IMR-90 (cell line): ENCODE measurements around the gene CST4. TPM values are rescaled to one million over a fixed set of nuclear protein-coding genes. Genes with fewer than 3 reads are reported as not detected.
"Not testable (repeated sequence)": the region's sequence is repeated elsewhere in the genome, so short reads cannot be mapped to it uniquely, and the experiment has no call there.

ENCODE experiments used
- ATAC-seq: fragments of 200-7000 bp; cut with Tn5 transposase; 2 replicates; pipeline ENCODE4 v1.9.1; 2020; ENCODE audit warnings: low read depth, mild to moderate bottlenecking, moderate library complexity
- BruUV-seq: library from RNA; stranded (reverse); fragments of 400-500 nt; replicated peaks from 2 replicates; lab custom pipeline; 2021; lab: Mats Ljungman, UMichigan
- CTCF ChIA-PET: fragments of 300-600 bp; formaldehyde crosslinking; extraction: SDS; loops from one replicate; lab custom pipeline; 2021; ENCODE audit warnings: antibody characterized with exemption; lab: Yijun Ruan, JAX
- POLR2A ChIA-PET: fragments of 300-600 bp; sonication (Branson Sonifier 250); formaldehyde crosslinking; loops from one replicate; lab custom pipeline; 2022; ENCODE audit warnings: antibody characterized with exemption; ENCODE audit not compliant: unreplicated experiment; lab: Charles Lee
- DNase-seq: peaks from one replicate; pipeline ENCODE4 v3.0.0; 2013
- H2AFZ ChIP-seq: replicated peaks from 2 replicates; pipeline ENCODE3; 2013; ENCODE audit warnings: low read length, mild to moderate bottlenecking; ENCODE audit not compliant: poor library complexity
- H2AK5ac ChIP-seq: 2 replicates; pipeline ENCODE4 v1.6.1; 2013; ENCODE audit warnings: low read depth, low read length, inconsistent platforms
- H2AK9ac ChIP-seq: replicated peaks from 2 replicates; pipeline ENCODE3; 2013; ENCODE audit warnings: mild to moderate bottlenecking, low read depth, low read length, moderate library complexity; ENCODE audit not compliant: poor library complexity
- H2BK120ac ChIP-seq: 2 replicates; pipeline ENCODE4 v1.6.1; 2013; ENCODE audit warnings: low read depth, low read length, inconsistent platforms
- H2BK15ac ChIP-seq: 3 replicates; pipeline ENCODE4 v1.6.1; 2013; ENCODE audit warnings: low read depth, low read length, inconsistent platforms
- H2BK20ac ChIP-seq: 2 replicates; pipeline ENCODE4 v1.6.1; 2013; ENCODE audit warnings: low read depth, mild to moderate bottlenecking, inconsistent platforms, low read length, moderate library complexity
- H2BK5ac ChIP-seq: 2 replicates; pipeline ENCODE4 v1.6.1; 2013; ENCODE audit warnings: mild to moderate bottlenecking, low read depth, low read length, inconsistent platforms; ENCODE audit not compliant: poor library complexity, severe bottlenecking
- H3K14ac ChIP-seq: replicated peaks from 2 replicates; pipeline ENCODE4 v1.6.1; 2013; ENCODE audit warnings: low read depth, low read length, inconsistent platforms
- H3K18ac ChIP-seq: 2 replicates; pipeline ENCODE4 v1.6.1; 2013; ENCODE audit warnings: low read depth, low read length, control low read depth
- H3K23ac ChIP-seq: 2 replicates; pipeline ENCODE4 v1.6.1; 2013; ENCODE audit warnings: low read depth, low read length, inconsistent platforms
- H3K27ac ChIP-seq: 2 replicates; pipeline ENCODE4 v1.5.1; 2013; ENCODE audit warnings: mild to moderate bottlenecking, control low read depth, low read length; ENCODE audit not compliant: insufficient read depth
- H3K27me3 ChIP-seq: 2 replicates; pipeline ENCODE4 v1.6.1; 2013; ENCODE audit warnings: low read length; ENCODE audit not compliant: control insufficient read depth, insufficient read depth
- H3K36me3 ChIP-seq: 2 replicates; pipeline ENCODE4 v1.6.1; 2013; ENCODE audit warnings: low read length, mixed read lengths; ENCODE audit not compliant: control insufficient read depth, insufficient read depth
- H3K4ac ChIP-seq: 2 replicates; pipeline ENCODE4 v1.6.1; 2013; ENCODE audit warnings: low read depth, low read length, inconsistent platforms
- H3K4me1 ChIP-seq: 2 replicates; pipeline ENCODE4 v1.6.1; 2013; ENCODE audit warnings: low read length, mixed read lengths; ENCODE audit not compliant: control insufficient read depth, insufficient read depth
- H3K4me2 ChIP-seq: 2 replicates; pipeline ENCODE4 v1.6.1; 2013; ENCODE audit warnings: low read depth, mild to moderate bottlenecking, control low read depth, low read length, moderate library complexity
- H3K4me3 ChIP-seq: 2 replicates; pipeline ENCODE4 v1.5.1; 2013; ENCODE audit warnings: low read depth, mild to moderate bottlenecking, control low read depth, low read length, moderate library complexity; ENCODE audit not compliant: insufficient read depth
- H3K56ac ChIP-seq: 2 replicates; pipeline ENCODE4 v1.6.1; 2013; ENCODE audit warnings: low read length, inconsistent platforms; ENCODE audit not compliant: insufficient read depth; ENCODE audit errors: extremely low read depth
- H3K79me1 ChIP-seq, 2 experiments: 2 replicates each; pipeline ENCODE4 v1.6.1; 2013; ENCODE audit warnings: low read length in 2 of 2, inconsistent platforms in 1 of 2, low read depth in 1 of 2
- H3K9ac ChIP-seq: 2 replicates; pipeline ENCODE4 v1.6.1; 2013; ENCODE audit warnings: low read depth, low read length, control low read depth
- H3K9me1 ChIP-seq: 2 replicates; pipeline ENCODE4 v1.6.1; 2013; ENCODE audit warnings: low read length, inconsistent platforms; ENCODE audit not compliant: insufficient read depth
- H3K9me3 ChIP-seq: 2 replicates; pipeline ENCODE4 v1.6.1; 2013; ENCODE audit warnings: low read length; ENCODE audit not compliant: control insufficient read depth, insufficient read depth
- H4K20me1 ChIP-seq: 2 replicates; pipeline ENCODE4 v1.6.1; 2013; ENCODE audit warnings: low read length, inconsistent platforms; ENCODE audit not compliant: insufficient read depth
- H4K5ac ChIP-seq: 2 replicates; pipeline ENCODE4 v1.6.1; 2013; ENCODE audit warnings: mild to moderate bottlenecking, low read depth, low read length, control low read depth
- H4K8ac ChIP-seq, 2 experiments: 2 replicates each; pipeline ENCODE4 v1.6.1; 2013; ENCODE audit warnings: low read depth in 2 of 2, low read length in 2 of 2, control low read depth in 1 of 2, inconsistent platforms in 1 of 2
- H4K91ac ChIP-seq: 2 replicates; pipeline ENCODE4 v1.6.1; 2013; ENCODE audit warnings: low read depth, low read length, inconsistent platforms; ENCODE audit not compliant: insufficient read depth
- WGBS, 2 experiments: methylation state at CpG; one replicate each; pipeline versions ENCODE4 v1.1.5 to v1.1.7; 2013; ENCODE audit warnings: missing lambda C conversion rate in 2 of 2; ENCODE audit not compliant: insufficient read length in 1 of 2; ENCODE audit errors: extremely low coverage in 2 of 2; 5-methylcytosine and 5-hydroxymethylcytosine counted together
- dilution Hi-C: fragments of 300-500 bp; cut with HindIII; formaldehyde crosslinking; loops from one replicate; pipeline ENCODE4 v1.14.3; 2018; ENCODE audit warnings: low sequenced_read_pairs; ENCODE audit not compliant: unreplicated experiment
- in situ Hi-C: fragments of 300-500 bp; cut with MboI; formaldehyde crosslinking; loops from 3 replicates; pipeline ENCODE4 v1.14.3; 2019; ENCODE audit warnings: low sequenced_read_pairs, inconsistent platforms, mixed read lengths
- intact Hi-C: fragments of 100-400 bp; cut with micrococcal nuclease; formaldehyde crosslinking; loops from 2 replicates; pipeline ENCODE4 v1.10.0; 2022
- polyA plus RNA-seq, 3 experiments: library from polyadenylated mRNA; depleted of rRNA; stranded (reverse); fragments of >200 nt; gene quantifications; 2 replicates each; pipeline ENCODE4 v1.2.3, GENCODE V29; 2012; ENCODE audit warnings: low replicate concordance in 1 of 3
- total RNA-seq: library from RNA; depleted of rRNA; stranded (reverse); fragments of >200 nt; gene quantifications from 2 replicates; pipeline ENCODE4 v1.2.3, GENCODE V29; 2012

CST4 gene
- total and polyA plus RNA-seq, 2 of the 4 experiments (the other 2 are of a cell fraction), result not detected

- H2AFZ ChIP-seq, H3K14ac ChIP-seq, H3K4me3 ChIP-seq, H3K9me1 ChIP-seq, H2BK120ac ChIP-seq, H3K56ac ChIP-seq, in situ Hi-C loops, H2AK9ac ChIP-seq, H3K9me3 ChIP-seq, H3K18ac ChIP-seq, H4K8ac ChIP-seq, H4K5ac ChIP-seq, H2BK15ac ChIP-seq, H3K23ac ChIP-seq, H4K20me1 ChIP-seq, H3K4ac ChIP-seq, H4K91ac ChIP-seq, BruUV-seq, intact Hi-C loops, H2BK20ac ChIP-seq, POLR2A ChIA-PET, H3K4me1 ChIP-seq, H3K27me3 ChIP-seq, H3K79me1 ChIP-seq, H3K9ac ChIP-seq, CTCF ChIA-PET, H3K4me2 ChIP-seq, H3K27ac ChIP-seq, ATAC-seq, DNase-seq, H3K36me3 ChIP-seq, dilution Hi-C loops, H2AK5ac ChIP-seq: not testable (repeated sequence)
- H2BK5ac ChIP-seq, result peak overlapping the region; percentile 79
- WGBS, 2 experiments, result 83% methylated on average over 2 of the region's 2 CpGs; no CpG with 5 or more reads in 1 of the 2 experiments
Measured at GRCh38 chr20:23659610-23659988, 29.2 kb downstream of the CST4 start.
